ENCODE results near the gene TIMM17A. TPM values are rescaled to one million over a fixed set of nuclear protein-coding genes. Genes with fewer than 3 reads are reported as not detected.

TIMM17A gene
- total RNA-seq, 3 donors from 2014 or later (not counting 1 experiment from before 2014, with no cell fraction given), result 48.7 to 53.9 (median 51.8) TPM

GRCh38 chr1:202009326-202010179 lies 54.2 kb downstream of the TIMM17A start:
- no peaks in the 10 kb centered on the region for H3K9me3 Mint-ChIP-seq
- Histone ChIP-seq H3K27me3 (ENCODE audit: control insufficient read depth, insufficient read depth, low read length) (no peaks in the 10 kb centered on the region), H3K27ac (ENCODE audit: low read length) (no peak overlapping the region), H3K4me3 (ENCODE audit: low read length) (no peak overlapping the region), H3K36me3 (ENCODE audit: control insufficient read depth, insufficient read depth, low read length) (peaks cover 19% of the 10 kb centered on the region), H3K9me3 (ENCODE audit: control insufficient read depth, insufficient read depth, low read length) (no peaks in the 10 kb centered on the region), H3K4me1 (ENCODE audit: control insufficient read depth, insufficient read depth, low read length) (peaks cover 4% of the 10 kb centered on the region)
- no peak overlapping the region for H3K4me3 Mint-ChIP-seq
- no peaks in the 10 kb centered on the region for H3K36me3 Mint-ChIP-seq
- 34% methylated on average over 11 of the region's 11 CpGs for WGBS (ENCODE audit: insufficient coverage)
- H3K4me1 Mint-ChIP-seq, result peaks cover 6 to 7% of the 10 kb centered on the region in 2 donors
- intact Hi-C loops (cut with micrococcal nuclease), result loop anchor here (10.0 kb wide), 1 partner anchor 125 kb away; no protein-coding TSS in a partner anchor
- TF ChIP-seq CTCF (IDR thresholded peaks at IDR 0.05), result peak; percentile 91
- ATAC-seq (peak; percentile 64 to 80 (median 69)), DNase-seq (peak; percentile 35 to 78)
- no peaks in the 10 kb centered on the region for H3K27me3 Mint-ChIP-seq (ENCODE audit: low read depth in 2 of 2)
- H3K27ac Mint-ChIP-seq, result no peak overlapping the region

GRCh38 chr1:202010180-202011015 lies 55.1 kb downstream of the TIMM17A start, which contains the start of gene ELF3:
Gene ELF3, plus strand, starts transcription at chr1:202010587. Its CDS starts 550 bp downstream, at chr1:202011137.
- Mint-ChIP-seq H3K4me1 (peaks cover 6 to 7% of the 10 kb centered on the region in 2 donors), H3K4me3 (no peak within 1 kb of the TSS), H3K27me3 (ENCODE audit: low read depth in 2 of 2) (no peaks in the 10 kb centered on the region), H3K27ac (no peak within 1 kb of the TSS), H3K36me3 (no peaks in the 10 kb centered on the region), H3K9me3 (no peaks in the 10 kb centered on the region)
- H3K4me3 ChIP-seq (ENCODE audit: low read length), result no peak within 1 kb of the TSS
- H3K9me3 ChIP-seq (ENCODE audit: control insufficient read depth, insufficient read depth, low read length), result no peaks in the 10 kb centered on the region
- peaks cover 4% of the 10 kb centered on the region for H3K4me1 ChIP-seq (ENCODE audit: control insufficient read depth, insufficient read depth, low read length)
- DNase-seq, result no peak
- H3K27ac ChIP-seq (ENCODE audit: low read length), result no peak within 1 kb of the TSS
- intact Hi-C loops (cut with micrococcal nuclease), result loop anchor here (10.0 kb wide), 1 partner anchor 124 kb away; no protein-coding TSS in a partner anchor
- H3K36me3 ChIP-seq (ENCODE audit: control insufficient read depth, insufficient read depth, low read length), result peaks cover 11% of the 10 kb centered on the region
- no peak for TF ChIP-seq CTCF (IDR thresholded peaks at IDR 0.05)
- no peak for ATAC-seq
- H3K27me3 ChIP-seq (ENCODE audit: control insufficient read depth, insufficient read depth, low read length), result no peaks in the 10 kb centered on the region
- WGBS (ENCODE audit: insufficient coverage), result 92% methylated on average over 24 of the region's 24 CpGs

GRCh38 chr1:202011994-202012393 lies 56.7 kb downstream of the TIMM17A start:
- DNase-seq (no peak), ATAC-seq (no peak)
- peaks cover 6 to 9% of the 10 kb centered on the region in 2 donors for H3K4me1 Mint-ChIP-seq
- Histone ChIP-seq H3K27ac (ENCODE audit: low read length) (no peak overlapping the region), H3K27me3 (ENCODE audit: control insufficient read depth, insufficient read depth, low read length) (no peaks in the 10 kb centered on the region), H3K4me1 (ENCODE audit: control insufficient read depth, insufficient read depth, low read length) (peaks cover 4% of the 10 kb centered on the region), H3K4me3 (ENCODE audit: low read length) (no peak overlapping the region), H3K36me3 (ENCODE audit: control insufficient read depth, insufficient read depth, low read length) (peaks cover 3% of the 10 kb centered on the region), H3K9me3 (ENCODE audit: control insufficient read depth, insufficient read depth, low read length) (no peaks in the 10 kb centered on the region)
- 93% methylated on average over 11 of the region's 11 CpGs for WGBS (ENCODE audit: insufficient coverage)
- intact Hi-C loops (cut with micrococcal nuclease), result loop anchor here (10.0 kb wide), 1 partner anchor 123 kb away; no protein-coding TSS in a partner anchor
- no peaks in the 10 kb centered on the region for H3K36me3 Mint-ChIP-seq
- H3K27ac Mint-ChIP-seq, result no peak overlapping the region
- no peak for TF ChIP-seq CTCF (IDR thresholded peaks at IDR 0.05)
- H3K9me3 Mint-ChIP-seq, result no peaks in the 10 kb centered on the region
- H3K27me3 Mint-ChIP-seq (ENCODE audit: low read depth in 2 of 2), result peaks cover 0 to 1% of the 10 kb centered on the region in 2 donors
- no peak overlapping the region for H3K4me3 Mint-ChIP-seq

Measured in natural killer cell (primary cell).